ENCODE measurements around the gene LHPP. TPM values are rescaled to one million over a fixed set of nuclear protein-coding genes. Genes with fewer than 3 reads are reported as not detected.

Gene LHPP
- total RNA-seq, 1 donor from 2014 or later: 8.8 TPM

DNA sequence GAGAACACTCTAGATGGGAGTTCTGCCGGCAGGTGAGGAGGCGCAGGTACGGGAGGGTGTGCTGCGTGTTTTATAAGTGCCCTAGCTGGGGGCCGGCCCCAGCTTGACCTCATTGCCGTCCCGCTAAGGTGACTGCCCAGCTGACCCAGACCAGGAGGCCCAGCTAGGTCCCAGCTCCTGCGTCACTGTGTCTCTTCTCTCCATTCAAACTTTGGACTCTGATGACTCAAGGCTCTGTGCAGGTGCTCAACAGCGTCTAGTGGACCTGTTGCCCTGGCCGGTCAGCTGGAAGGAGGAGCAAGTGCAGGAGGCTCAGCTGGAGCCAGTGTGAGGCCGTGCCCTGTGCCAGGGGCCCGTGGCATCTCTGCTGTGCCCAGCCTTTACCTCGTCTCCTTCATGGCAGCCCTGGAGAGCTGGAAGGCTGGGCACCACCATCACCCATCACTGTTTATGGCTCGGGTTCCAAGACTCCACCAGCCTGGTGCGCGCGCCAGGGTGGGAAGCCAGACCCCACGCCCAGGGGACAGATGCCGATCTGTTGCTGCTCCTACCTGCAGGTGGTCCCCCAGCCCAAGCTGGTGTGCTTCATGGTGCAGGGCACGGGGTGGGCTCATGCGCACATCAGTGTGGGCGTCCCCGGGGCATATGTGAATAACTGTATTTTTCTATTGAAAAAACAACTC lies 14.6 kb downstream of the LHPP start:
- no peak overlapping the region for H3K27ac Mint-ChIP-seq (ENCODE audit: unreplicated experiment)
- H3K4me1 Mint-ChIP-seq: peaks cover 5% of the 10 kb centered on the region
- H3K27me3 Mint-ChIP-seq (ENCODE audit: low read depth): no peaks in the 10 kb centered on the region
- DNase-seq (ENCODE audit: low read depth, low spot score): no peak
- TF ChIP-seq, protein P1, sequence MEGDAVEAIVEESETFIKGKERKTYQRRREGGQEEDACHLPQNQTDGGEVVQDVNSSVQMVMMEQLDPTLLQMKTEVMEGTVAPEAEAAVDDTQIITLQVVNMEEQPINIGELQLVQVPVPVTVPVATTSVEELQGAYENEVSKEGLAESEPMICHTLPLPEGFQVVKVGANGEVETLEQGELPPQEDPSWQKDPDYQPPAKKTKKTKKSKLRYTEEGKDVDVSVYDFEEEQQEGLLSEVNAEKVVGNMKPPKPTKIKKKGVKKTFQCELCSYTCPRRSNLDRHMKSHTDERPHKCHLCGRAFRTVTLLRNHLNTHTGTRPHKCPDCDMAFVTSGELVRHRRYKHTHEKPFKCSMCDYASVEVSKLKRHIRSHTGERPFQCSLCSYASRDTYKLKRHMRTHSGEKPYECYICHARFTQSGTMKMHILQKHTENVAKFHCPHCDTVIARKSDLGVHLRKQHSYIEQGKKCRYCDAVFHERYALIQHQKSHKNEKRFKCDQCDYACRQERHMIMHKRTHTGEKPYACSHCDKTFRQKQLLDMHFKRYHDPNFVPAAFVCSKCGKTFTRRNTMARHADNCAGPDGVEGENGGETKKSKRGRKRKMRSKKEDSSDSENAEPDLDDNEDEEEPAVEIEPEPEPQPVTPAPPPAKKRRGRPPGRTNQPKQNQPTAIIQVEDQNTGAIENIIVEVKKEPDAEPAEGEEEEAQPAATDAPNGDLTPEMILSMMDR (conservative IDR thresholded peaks at IDR 0.05): no peak
- no peaks in the 10 kb centered on the region for H3K36me3 Mint-ChIP-seq (ENCODE audit: low read depth)
- no peak overlapping the region for H3K4me3 Mint-ChIP-seq
- H3K9me3 Mint-ChIP-seq: no peaks in the 10 kb centered on the region

- no peaks in the 10 kb centered on the region for H3K36me3 Mint-ChIP-seq (ENCODE audit: low read depth)
- H3K4me1 Mint-ChIP-seq: peaks cover 10% of the 10 kb centered on the region
- no peak overlapping the region for H3K4me3 Mint-ChIP-seq
- no peak overlapping the region for H3K27ac Mint-ChIP-seq (ENCODE audit: unreplicated experiment)
- no peaks in the 10 kb centered on the region for H3K27me3 Mint-ChIP-seq (ENCODE audit: low read depth)
- no peaks in the 10 kb centered on the region for H3K9me3 Mint-ChIP-seq
- TF ChIP-seq, protein P1 (conservative IDR thresholded peaks at IDR 0.05): no peak
- no peak for DNase-seq (ENCODE audit: low read depth, low spot score)
These were observed 16.2 kb downstream of the LHPP start for GRCh38 chr10:124477614-124478363.

GRCh38 chr10:124478515-124478914 lies 16.9 kb downstream of the LHPP start:
- no peaks in the 10 kb centered on the region for H3K27me3 Mint-ChIP-seq (ENCODE audit: low read depth)
- no peak overlapping the region for H3K4me3 Mint-ChIP-seq
- peaks cover 10% of the 10 kb centered on the region for H3K4me1 Mint-ChIP-seq
- no peak for DNase-seq (ENCODE audit: low read depth, low spot score)
- H3K36me3 Mint-ChIP-seq (ENCODE audit: low read depth): no peaks in the 10 kb centered on the region
- H3K27ac Mint-ChIP-seq (ENCODE audit: unreplicated experiment): no peak overlapping the region
- TF ChIP-seq, protein P1 (conservative IDR thresholded peaks at IDR 0.05): no peak
- H3K9me3 Mint-ChIP-seq: no peaks in the 10 kb centered on the region

DNA sequence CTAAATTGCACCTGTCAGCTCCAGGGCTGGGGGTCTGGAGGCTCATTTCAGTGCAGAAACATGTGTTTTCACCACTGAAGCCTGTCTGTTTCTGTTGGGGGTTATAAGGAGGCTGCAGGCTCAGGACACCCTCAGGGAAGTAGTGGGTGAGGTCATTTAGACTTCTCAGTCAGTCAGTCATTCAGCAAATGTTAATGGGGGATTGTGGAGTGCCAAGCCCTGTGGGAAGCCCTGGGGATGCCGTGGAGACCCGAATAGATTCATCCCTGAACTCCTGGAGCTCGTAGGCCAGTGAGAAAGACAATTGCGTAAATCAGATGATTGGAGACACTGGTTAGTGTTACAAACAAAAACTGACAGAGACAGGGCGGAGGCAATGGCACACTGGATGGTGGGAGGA lies 19.2 kb downstream of the LHPP start:
- H3K36me3 Mint-ChIP-seq (ENCODE audit: low read depth): peaks cover under 1% of the 10 kb centered on the region
- TF ChIP-seq, protein P1 (conservative IDR thresholded peaks at IDR 0.05): no peak
- no peak for DNase-seq (ENCODE audit: low read depth, low spot score)
- H3K4me3 Mint-ChIP-seq: no peak overlapping the region
- no peaks in the 10 kb centered on the region for H3K27me3 Mint-ChIP-seq (ENCODE audit: low read depth)
- H3K4me1 Mint-ChIP-seq: peaks cover 14% of the 10 kb centered on the region
- H3K9me3 Mint-ChIP-seq: no peaks in the 10 kb centered on the region
- H3K27ac Mint-ChIP-seq (ENCODE audit: unreplicated experiment): no peak overlapping the region

DNA sequence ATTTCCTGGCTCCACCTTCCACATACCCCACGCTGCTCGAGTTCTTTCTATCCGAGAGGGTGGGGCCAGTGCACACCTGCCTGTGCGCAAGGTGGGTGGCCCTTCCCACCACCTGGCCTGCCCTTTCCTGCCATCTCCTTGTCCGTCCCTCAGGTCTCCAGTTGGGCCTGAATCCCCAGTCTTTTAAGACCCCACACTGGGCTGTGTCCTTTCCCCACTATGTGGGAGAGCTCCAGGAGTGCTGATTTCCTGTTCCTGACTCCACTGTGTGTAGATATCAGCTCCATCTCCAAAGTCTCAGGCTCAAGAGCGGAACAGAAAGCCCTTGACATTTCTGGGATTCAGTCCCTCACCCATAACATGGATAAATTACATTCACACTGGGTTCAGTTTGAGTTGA lies 20.1 kb downstream of the LHPP start:
- TF ChIP-seq, protein P1 (conservative IDR thresholded peaks at IDR 0.05): no peak
- Mint-ChIP-seq H3K9me3 (no peaks in the 10 kb centered on the region), H3K27me3 (ENCODE audit: low read depth) (no peaks in the 10 kb centered on the region), H3K36me3 (ENCODE audit: low read depth) (peaks cover 6% of the 10 kb centered on the region), H3K27ac (ENCODE audit: unreplicated experiment) (no peak overlapping the region), H3K4me3 (no peak overlapping the region), H3K4me1 (peaks cover 14% of the 10 kb centered on the region)
- no peak for DNase-seq (ENCODE audit: low read depth, low spot score)

All from neural crest cell (in vitro differentiated cells).